Right lobe of liver (tissue), 6 donors: ENCODE data around the gene PCID2. TPM values are rescaled to one million over a fixed set of nuclear protein-coding genes. Genes with fewer than 3 reads are reported as not detected.
"Not testable (repeated sequence)": the region's sequence is repeated elsewhere in the genome, so short reads cannot be mapped to it uniquely, and the experiment has no call there.

Experiments
- ATAC-seq, 4 donors: fragments of 200-7000 bp; cut with Tn5 transposase; one replicate each; pipeline ENCODE4 v1.9.1; 2020; ENCODE audit warnings: mild to moderate bottlenecking in 4 of 4, moderate library complexity in 4 of 4
- DNase-seq, 3 donors: peaks; one replicate each; pipeline ENCODE4 v3.0.0-alpha.2; 2020
- H3K27ac ChIP-seq, 3 donors: fragments of 200-600 bp; one replicate each; pipeline ENCODE4 v1.8.0; 2022
- H3K27me3 ChIP-seq, 2 donors: fragments of 200-600 bp; one replicate each; pipeline ENCODE4 v1.8.0; 2022
- H3K36me3 ChIP-seq, 4 donors: fragments of 200-600 bp; sonication (generic) in 1 of 4; one replicate each; pipeline versions ENCODE4 v1.5.1 to v1.8.0; 2017 to 2022; ENCODE audit warnings: control low read depth in 1 of 4
- H3K4me1 ChIP-seq, 4 donors: fragments of 200-600 bp; sonication (generic) in 1 of 4; one replicate each; pipeline versions ENCODE4 v1.5.1 to v1.8.0; 2017 to 2022; ENCODE audit warnings: control low read depth in 1 of 4
- H3K4me3 ChIP-seq, 3 donors: fragments of 200-600 bp; one replicate each; pipeline ENCODE4 v1.8.0; 2022
- H3K9me3 ChIP-seq, 4 donors: fragments of 200-600 bp; sonication (generic) in 1 of 4; one replicate each; pipeline versions ENCODE4 v1.5.1 to v1.8.0; 2017 to 2022; ENCODE audit warnings: control low read depth in 1 of 4
- CTCF ChIP-seq, 4 donors: fragments of 200-600 bp in 3 of 4; fragments of 450-650 bp in 1 of 4; IDR thresholded peaks; one replicate each; pipeline versions ENCODE4 v1.5.1 to v1.8.0; 2016 to 2022; ENCODE audit warnings: antibody characterized with exemption in 4 of 4, mild to moderate bottlenecking in 2 of 4
- POLR2A ChIP-seq: fragments of 450-650 bp; IDR thresholded peaks from one replicate; pipeline ENCODE4 v1.6.1; 2017; ENCODE audit warnings: antibody characterized with exemption, mild to moderate bottlenecking
- WGBS: methylation state at CpG from one replicate; pipeline ENCODE4 v1.1.6; 2018; ENCODE audit warnings: low coverage, low lambda C conversion rate; ENCODE audit not compliant: insufficient coverage; ENCODE audit errors: missing lambda C conversion rate; 5-methylcytosine and 5-hydroxymethylcytosine counted together
- intact Hi-C, 2 donors: fragments of 100-400 bp; cut with DNase I; formaldehyde crosslinking; loops; one replicate each; pipeline versions ENCODE4 v1.11.2 to v1.14.1; 2022
- total RNA-seq, 6 experiments: library from RNA; depleted of rRNA in 2 of 6; stranded (reverse); fragments of >200 nt in 2 of 6; fragmentation: NEBNext Ultra II Directional in 3 of 6; extraction: Animal tissue kit (Norgen Biotek cat#: 25700) in 3 of 6; gene quantifications; one replicate each; pipeline versions ENCODE4 v1.1.0 to v1.2.4, GENCODE V29; 2016 to 2023
- donor health status: DM: no; HTN: yes; CAD: no.
- donor health status: DM: no; HTN: no; CAD: no.
- donor health status: DM: no; HTN: no; CAD: no.
- donor health status: DM: no; HTN: yes; CAD: no.
- donor health status: DM: no; HTN: yes; CAD: no.

PCID2 gene
- total RNA-seq, 6 experiments from 2014 or later: 15.1 to 24.9 (median 19.4) TPM

GRCh38 chr13:113243847-113244246, 35.4 kb upstream of the PCID2 start:
- no peaks in the 10 kb centered on the region for H3K27me3 ChIP-seq
- ATAC-seq (no peak), DNase-seq (no peak)
- intact Hi-C loops: no loop called here
- no peaks in the 10 kb centered on the region for H3K9me3 ChIP-seq
- 78% methylated on average over 6 of the region's 6 CpGs for WGBS
- H3K4me1 ChIP-seq: no peaks in the 10 kb centered on the region
- TF ChIP-seq CTCF (IDR thresholded peaks at IDR 0.05) (no peak), POLR2A (no peak)
- peaks cover 0 to 81% (median 42%) of the 10 kb centered on the region in 4 donors for H3K36me3 ChIP-seq
- no peak overlapping the region for H3K27ac ChIP-seq
- no peak overlapping the region for H3K4me3 ChIP-seq

- H3K27me3 ChIP-seq, ATAC-seq, H3K4me1 ChIP-seq, H3K9me3 ChIP-seq, DNase-seq, H3K27ac ChIP-seq, intact Hi-C loops, H3K4me3 ChIP-seq: not testable (repeated sequence)
- 76% methylated on average over 3 of the region's 8 CpGs for WGBS
- H3K36me3 ChIP-seq: peaks cover 0 to 69% (median 32%) of the 10 kb centered on the region in 4 donors
Observed at GRCh38 chr13:113241623-113242022, 33.2 kb upstream of the PCID2 start.

DNA sequence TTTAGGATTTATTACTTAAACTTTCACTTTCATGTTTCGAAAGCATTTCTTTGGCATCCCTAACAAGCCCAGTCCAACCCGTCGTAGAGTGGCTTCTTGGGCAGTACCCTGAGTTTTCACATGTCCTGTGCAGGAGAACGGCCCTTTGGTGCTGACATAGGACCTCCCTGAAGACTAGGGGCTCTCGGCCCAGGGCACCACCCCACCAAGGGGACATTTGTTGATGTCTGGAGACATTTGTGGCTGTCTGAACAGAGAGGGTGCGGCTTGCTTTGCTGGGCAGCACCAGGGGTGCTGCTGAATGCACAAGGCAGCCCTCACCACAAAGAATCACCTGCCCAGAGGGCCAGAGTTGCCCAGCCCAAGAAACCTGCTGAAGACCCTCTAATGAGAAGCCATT, 31.5 kb upstream of the PCID2 start:
- Histone ChIP-seq H3K36me3 (peaks cover 0 to 56% (median 23%) of the 10 kb centered on the region in 4 donors), H3K27me3 (no peaks in the 10 kb centered on the region), H3K4me3 (no peak overlapping the region), H3K9me3 (no peaks in the 10 kb centered on the region), H3K4me1 (no peaks in the 10 kb centered on the region), H3K27ac (no peak overlapping the region)
- intact Hi-C loops: no loop called here
- 75% methylated on average over 6 of the region's 6 CpGs for WGBS
- ATAC-seq: no peak
- no peak for DNase-seq
- TF ChIP-seq CTCF (IDR thresholded peaks at IDR 0.05): no peak
- TF ChIP-seq POLR2A: no peak

DNA sequence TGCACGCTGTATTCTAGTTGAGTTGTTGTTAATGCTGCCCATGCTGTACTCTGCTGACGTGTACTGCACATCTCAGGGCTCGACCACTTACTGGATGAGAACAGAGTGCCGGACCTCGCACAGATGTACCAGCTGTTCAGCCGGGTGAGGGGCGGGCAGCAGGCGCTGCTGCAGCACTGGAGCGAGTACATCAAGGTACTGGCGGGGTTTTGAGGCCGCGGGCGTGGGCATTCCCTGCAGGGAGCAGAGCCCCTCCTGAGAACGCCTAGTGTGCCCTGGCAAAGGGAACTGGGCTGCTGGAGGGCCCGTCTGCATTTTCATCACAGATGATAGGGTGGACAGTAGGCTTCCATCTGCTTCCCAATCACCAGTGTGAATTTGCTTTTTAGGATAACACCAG, 30.9 kb upstream of the PCID2 start:
- 60% methylated on average over 3 of the region's 15 CpGs for WGBS
- H3K4me1 ChIP-seq: no peaks in the 10 kb centered on the region
- no peak for ATAC-seq
- no peaks in the 10 kb centered on the region for H3K27me3 ChIP-seq
- DNase-seq: no peak
- TF ChIP-seq CTCF (IDR thresholded peaks at IDR 0.05) (no peak), POLR2A (no peak)
- no peak overlapping the region for H3K27ac ChIP-seq
- intact Hi-C loops: no loop called here
- no peak overlapping the region for H3K4me3 ChIP-seq
- H3K9me3 ChIP-seq: no peaks in the 10 kb centered on the region
- peaks cover 0 to 52% (median 21%) of the 10 kb centered on the region in 4 donors for H3K36me3 ChIP-seq

DNA sequence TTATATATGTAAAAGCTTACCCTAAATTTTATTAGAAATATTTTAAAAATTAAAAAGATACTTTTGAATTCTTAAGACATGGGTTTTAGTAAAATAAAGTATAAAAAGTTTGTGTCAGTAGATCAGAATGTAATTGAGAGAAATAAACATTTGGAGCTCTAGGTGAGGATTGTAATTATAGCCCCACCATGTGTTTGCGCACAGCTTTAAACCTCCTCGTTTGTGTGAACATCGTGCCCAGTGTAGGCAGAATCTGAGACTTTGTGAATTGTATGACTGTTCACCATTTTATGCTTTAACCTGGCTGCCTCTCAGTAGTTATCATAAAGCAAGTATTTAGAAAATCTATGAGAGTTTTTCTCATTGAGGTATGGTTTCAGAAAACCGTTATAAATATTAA, 30.1 kb upstream of the PCID2 start:
- DNase-seq (no peak), ATAC-seq (no peak)
- Histone ChIP-seq H3K27ac (no peak overlapping the region), H3K9me3 (no peaks in the 10 kb centered on the region), H3K36me3 (peaks cover 0 to 48% (median 14%) of the 10 kb centered on the region in 4 donors), H3K4me1 (no peaks in the 10 kb centered on the region), H3K4me3 (no peak overlapping the region), H3K27me3 (no peaks in the 10 kb centered on the region)
- intact Hi-C loops: no loop called here
- 77% methylated on average over 4 of the region's 4 CpGs for WGBS
- TF ChIP-seq POLR2A: no peak
- no peak for TF ChIP-seq CTCF (IDR thresholded peaks at IDR 0.05)
